Measurements from ENCODE around the gene LTBP1.

LTBP1 gene

GRCh38 chr2:33085646-33086045 lies 138.9 kb downstream of the LTBP1 start:
- DNase-seq, result no peak

- peak; percentile 54 for DNase-seq
These were observed 139.8 kb downstream of the LTBP1 start for GRCh38 chr2:33086400-33087015.

- DNase-seq, result peak; percentile 84
These were observed 143.9 kb downstream of the LTBP1 start for GRCh38 chr2:33090553-33091134.

GRCh38 chr2:33091541-33092123 lies 144.9 kb downstream of the LTBP1 start:
- no peak for DNase-seq

- DNase-seq, result no peak
These were observed 146.7 kb downstream of the LTBP1 start for GRCh38 chr2:33093283-33093993.

- no peak for DNase-seq
These were observed 147.6 kb downstream of the LTBP1 start for GRCh38 chr2:33094303-33094702.

- no peak for DNase-seq
These were observed 153.2 kb downstream of the LTBP1 start for GRCh38 chr2:33099989-33100388.

GRCh38 chr2:33100921-33101320 lies 154.2 kb downstream of the LTBP1 start:
- no peak for DNase-seq

- DNase-seq, result no peak
These were observed 157.4 kb downstream of the LTBP1 start for GRCh38 chr2:33104052-33104623.

GRCh38 chr2:33104726-33105125 lies 158.0 kb downstream of the LTBP1 start:
- DNase-seq, result no peak

GRCh38 chr2:33106115-33106514 lies 159.4 kb downstream of the LTBP1 start:
- no peak for DNase-seq

GRCh38 chr2:33107690-33108482 lies 161.1 kb downstream of the LTBP1 start:
- DNase-seq, result no peak

- DNase-seq, result no peak
These were observed 162.0 kb downstream of the LTBP1 start for GRCh38 chr2:33108483-33109443.

- no peak for DNase-seq
These were observed 163.7 kb downstream of the LTBP1 start for GRCh38 chr2:33110461-33110860.

- no peak for DNase-seq
These were observed 164.3 kb downstream of the LTBP1 start for GRCh38 chr2:33111002-33111446.

GRCh38 chr2:33115196-33115595 lies 168.4 kb downstream of the LTBP1 start:
- DNase-seq, result no peak

- no peak for DNase-seq
These were observed 169.0 kb downstream of the LTBP1 start for GRCh38 chr2:33115728-33116127.

- no peak for DNase-seq
These were observed 170.0 kb downstream of the LTBP1 start for GRCh38 chr2:33116799-33117198.

GRCh38 chr2:33118651-33119050 lies 171.9 kb downstream of the LTBP1 start:
- no peak for DNase-seq

GRCh38 chr2:33121416-33121815 lies 174.7 kb downstream of the LTBP1 start:
- DNase-seq, result no peak

- no peak for DNase-seq
These were observed 175.2 kb downstream of the LTBP1 start for GRCh38 chr2:33121925-33122324.

- DNase-seq, result no peak
These were observed 176.0 kb downstream of the LTBP1 start for GRCh38 chr2:33122726-33123125.

Measured in DMS79 (cell line).